Left ventricle myocardium inferior (tissue), 1 donor: ENCODE data around the gene CDK5R1. TPM values are rescaled to one million over a fixed set of nuclear protein-coding genes. Genes with fewer than 3 reads are reported as not detected.
A peak's percentile ranks its signal among the peaks of the same experiment; 100 is the strongest.

Experiments
- DNase-seq: peaks from one replicate; pipeline ENCODE4 v3.0.0-alpha.2; 2020
- H3K27ac ChIP-seq: fragments of 200-600 bp; replicated peaks from 2 replicates; pipeline ENCODE4 v1.8.0; 2021
- H3K27me3 ChIP-seq: fragments of 200-600 bp; 2 replicates; pipeline ENCODE4 v1.8.0; 2021; ENCODE audit warnings: low read depth
- H3K36me3 ChIP-seq: fragments of 200-600 bp; 2 replicates; pipeline ENCODE4 v1.8.0; 2021
- H3K4me1 ChIP-seq: fragments of 200-600 bp; 2 replicates; pipeline ENCODE4 v1.8.0; 2021
- H3K4me3 ChIP-seq: fragments of 200-600 bp; 2 replicates; pipeline ENCODE4 v1.8.0; 2021; ENCODE audit warnings: mild to moderate bottlenecking, moderate library complexity
- H3K9me3 ChIP-seq: fragments of 200-600 bp; replicated peaks from 2 replicates; pipeline ENCODE4 v1.8.0; 2021
- intact Hi-C: fragments of 100-400 bp; cut with micrococcal nuclease; formaldehyde crosslinking; loops from one replicate; pipeline ENCODE4 v1.11.0; 2022
- long read RNA-seq: library from polyadenylated mRNA; unstranded; transcript quantifications from one replicate; pipeline ENCODE4 v2.0.0, GENCODE V29; 2021
- total RNA-seq: library from RNA; stranded (reverse); fragmentation: NEBNext Ultra II Directional; extraction: Animal tissue kit (Norgen Biotek cat#: 25700); gene quantifications from one replicate; pipeline ENCODE4 v1.2.1, GENCODE V29; 2021
- TF ChIP-seq, protein P1 (sequence below): fragments of 200-600 bp; IDR thresholded peaks from 2 replicates; pipeline ENCODE4 v1.8.0; 2021; ENCODE audit warnings: antibody characterized with exemption, mild to moderate bottlenecking, borderline replicate concordance
- donor health status: DM: no; HTN: yes; CAD: no; lungs with severe emphysema.

CDK5R1 gene
- total RNA-seq, result 1.5 TPM
- long read RNA-seq, full-length matches to known transcripts, result 2 of 4 reads
- long read RNA-seq, partial matches to known transcripts, result 0 of 4 reads
- long read RNA-seq, other reads (novel, unspliced or antisense), result 2 of 4 reads

DNA sequence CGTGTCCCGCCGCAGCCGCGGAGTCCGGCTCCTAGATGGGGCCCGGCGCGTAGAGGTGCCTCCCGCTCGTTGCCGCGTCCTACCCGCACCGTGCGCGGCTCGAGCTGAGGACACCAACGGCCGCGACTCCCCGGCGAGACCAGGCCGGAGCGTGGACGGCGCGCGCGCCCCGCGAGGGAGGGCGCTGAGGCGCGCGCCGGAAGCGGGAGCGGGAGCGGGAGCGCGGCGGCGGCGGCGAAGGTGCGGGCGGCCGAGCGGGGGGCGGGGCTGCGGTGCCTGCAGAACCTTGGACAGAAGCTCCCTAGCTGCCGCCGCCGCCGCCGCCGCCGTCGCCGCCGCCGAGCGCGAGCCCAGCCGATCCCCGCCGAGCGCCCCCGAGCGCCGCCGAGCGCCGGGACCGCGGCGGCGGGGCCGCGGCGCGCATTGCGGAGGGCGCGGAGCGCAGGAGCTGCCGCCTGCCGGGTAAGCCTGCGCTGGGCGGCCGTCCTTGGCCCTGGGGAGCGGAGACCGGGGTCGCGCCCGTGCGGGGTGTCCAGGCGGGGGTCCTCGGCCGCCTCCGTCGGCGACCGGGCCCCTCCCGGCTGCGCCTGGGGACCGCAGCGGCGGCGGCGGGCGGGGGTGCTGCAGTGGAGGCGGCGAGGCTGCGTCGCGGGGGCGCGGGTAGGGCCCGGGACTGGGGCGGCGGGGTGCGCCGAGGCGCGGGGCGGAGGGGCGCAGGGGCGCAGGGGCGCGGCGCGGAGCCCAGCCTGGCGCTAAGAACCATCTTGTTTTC is at the start of gene CDK5R1:
TSS of gene CDK5R1 (plus strand) at position 293 of the 772 bp plus-strand sequence. CDS start 628 bp downstream, outside the sequence.
- H3K27me3 ChIP-seq, result no peaks in the 10 kb centered on the region
- TF ChIP-seq, protein P1, sequence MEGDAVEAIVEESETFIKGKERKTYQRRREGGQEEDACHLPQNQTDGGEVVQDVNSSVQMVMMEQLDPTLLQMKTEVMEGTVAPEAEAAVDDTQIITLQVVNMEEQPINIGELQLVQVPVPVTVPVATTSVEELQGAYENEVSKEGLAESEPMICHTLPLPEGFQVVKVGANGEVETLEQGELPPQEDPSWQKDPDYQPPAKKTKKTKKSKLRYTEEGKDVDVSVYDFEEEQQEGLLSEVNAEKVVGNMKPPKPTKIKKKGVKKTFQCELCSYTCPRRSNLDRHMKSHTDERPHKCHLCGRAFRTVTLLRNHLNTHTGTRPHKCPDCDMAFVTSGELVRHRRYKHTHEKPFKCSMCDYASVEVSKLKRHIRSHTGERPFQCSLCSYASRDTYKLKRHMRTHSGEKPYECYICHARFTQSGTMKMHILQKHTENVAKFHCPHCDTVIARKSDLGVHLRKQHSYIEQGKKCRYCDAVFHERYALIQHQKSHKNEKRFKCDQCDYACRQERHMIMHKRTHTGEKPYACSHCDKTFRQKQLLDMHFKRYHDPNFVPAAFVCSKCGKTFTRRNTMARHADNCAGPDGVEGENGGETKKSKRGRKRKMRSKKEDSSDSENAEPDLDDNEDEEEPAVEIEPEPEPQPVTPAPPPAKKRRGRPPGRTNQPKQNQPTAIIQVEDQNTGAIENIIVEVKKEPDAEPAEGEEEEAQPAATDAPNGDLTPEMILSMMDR, result no peak
- peak; percentile 74 for DNase-seq
- peak within 1 kb of the TSS; percentile 69 for H3K4me3 ChIP-seq
- peaks cover 6% of the 10 kb centered on the region for H3K36me3 ChIP-seq
- no peaks in the 10 kb centered on the region for H3K9me3 ChIP-seq
- H3K27ac ChIP-seq, result peak within 1 kb of the TSS; percentile 85
- intact Hi-C loops, result no loop called here
- peaks cover 48% of the 10 kb centered on the region for H3K4me1 ChIP-seq

DNA sequence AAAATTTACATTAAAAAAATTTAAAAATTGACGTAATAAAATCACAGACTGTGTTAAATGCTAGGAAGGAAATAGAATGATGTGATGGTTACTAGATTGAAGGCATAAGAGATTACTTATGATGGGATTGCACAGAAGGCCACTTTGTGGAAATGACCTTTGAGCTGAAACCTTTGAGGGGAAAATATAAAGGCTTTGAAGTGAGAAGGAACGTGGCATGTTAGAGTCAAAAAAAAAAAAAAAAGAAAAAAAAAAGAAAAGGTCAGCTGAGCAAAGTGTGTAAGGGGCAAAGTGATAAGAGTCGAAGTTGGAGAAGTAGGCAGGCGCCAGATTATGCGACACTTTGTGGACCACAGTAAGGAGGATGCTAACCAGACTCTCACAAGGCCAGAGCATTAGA is 46.1 kb upstream of the CDK5R1 start:
- intact Hi-C loops, result no loop called here
- no peak overlapping the region for H3K27ac ChIP-seq
- H3K27me3 ChIP-seq, result no peaks in the 10 kb centered on the region
- no peaks in the 10 kb centered on the region for H3K9me3 ChIP-seq
- TF ChIP-seq, protein P1, result no peak
- no peaks in the 10 kb centered on the region for H3K36me3 ChIP-seq
- H3K4me3 ChIP-seq, result no peak overlapping the region
- no peak for DNase-seq
- peaks cover 21% of the 10 kb centered on the region for H3K4me1 ChIP-seq

DNA sequence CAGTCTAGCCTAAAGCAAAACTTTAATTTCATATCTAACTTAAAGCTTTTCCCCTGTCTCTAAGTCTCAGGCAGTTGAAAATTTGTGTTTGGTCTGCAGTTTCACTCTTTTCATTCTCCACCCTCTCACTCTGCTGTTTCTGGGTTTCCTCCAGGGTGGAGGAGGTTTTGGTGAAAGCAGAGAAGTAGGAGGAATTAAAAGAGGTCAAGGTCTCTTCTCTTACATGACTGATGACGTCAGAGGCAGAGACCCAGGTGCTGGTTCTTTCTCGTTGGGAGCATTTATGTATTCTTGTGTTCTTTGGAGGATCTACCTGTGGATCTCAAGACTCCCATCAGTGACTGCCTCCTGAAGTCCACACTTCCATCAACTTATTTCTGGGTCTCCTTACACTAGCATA is 44.9 kb upstream of the CDK5R1 start:
- Histone ChIP-seq H3K36me3 (peaks cover 2% of the 10 kb centered on the region), H3K27ac (no peak overlapping the region), H3K27me3 (no peaks in the 10 kb centered on the region), H3K4me1 (peaks cover 33% of the 10 kb centered on the region), H3K9me3 (no peaks in the 10 kb centered on the region), H3K4me3 (no peak overlapping the region)
- no peak for DNase-seq
- TF ChIP-seq, protein P1, result no peak
- intact Hi-C loops, result no loop called here

DNA sequence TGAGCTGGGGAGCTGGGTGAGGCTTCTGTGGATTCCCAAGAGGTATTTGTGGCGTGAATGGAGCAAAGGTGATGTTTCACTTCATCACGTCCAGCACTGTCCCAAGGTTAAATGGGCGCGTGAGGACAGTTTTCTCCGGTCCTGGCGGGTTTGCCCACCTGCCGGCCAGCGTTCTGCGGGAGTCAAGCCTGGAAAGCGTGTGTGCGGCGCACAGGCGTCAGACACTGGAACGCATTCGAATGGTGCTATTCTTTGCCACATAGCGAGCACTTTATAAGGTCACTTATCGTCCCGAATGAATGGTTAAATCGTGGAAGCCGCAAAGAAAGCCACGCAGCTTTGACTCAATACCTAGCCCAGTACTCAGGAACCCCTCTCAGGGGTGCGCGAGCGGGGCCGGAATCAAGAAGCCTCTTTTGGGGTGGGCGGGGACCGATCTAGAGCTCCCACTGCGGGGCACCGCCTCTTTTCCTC is 42.9 kb upstream of the CDK5R1 start:
- intact Hi-C loops, result no loop called here
- Histone ChIP-seq H3K4me3 (peak overlapping the region; percentile 99), H3K9me3 (no peaks in the 10 kb centered on the region), H3K4me1 (peaks cover 41% of the 10 kb centered on the region), H3K27me3 (no peaks in the 10 kb centered on the region), H3K36me3 (peaks cover 22% of the 10 kb centered on the region), H3K27ac (no peak overlapping the region)
- DNase-seq, result no peak
- TF ChIP-seq, protein P1, result no peak

DNA sequence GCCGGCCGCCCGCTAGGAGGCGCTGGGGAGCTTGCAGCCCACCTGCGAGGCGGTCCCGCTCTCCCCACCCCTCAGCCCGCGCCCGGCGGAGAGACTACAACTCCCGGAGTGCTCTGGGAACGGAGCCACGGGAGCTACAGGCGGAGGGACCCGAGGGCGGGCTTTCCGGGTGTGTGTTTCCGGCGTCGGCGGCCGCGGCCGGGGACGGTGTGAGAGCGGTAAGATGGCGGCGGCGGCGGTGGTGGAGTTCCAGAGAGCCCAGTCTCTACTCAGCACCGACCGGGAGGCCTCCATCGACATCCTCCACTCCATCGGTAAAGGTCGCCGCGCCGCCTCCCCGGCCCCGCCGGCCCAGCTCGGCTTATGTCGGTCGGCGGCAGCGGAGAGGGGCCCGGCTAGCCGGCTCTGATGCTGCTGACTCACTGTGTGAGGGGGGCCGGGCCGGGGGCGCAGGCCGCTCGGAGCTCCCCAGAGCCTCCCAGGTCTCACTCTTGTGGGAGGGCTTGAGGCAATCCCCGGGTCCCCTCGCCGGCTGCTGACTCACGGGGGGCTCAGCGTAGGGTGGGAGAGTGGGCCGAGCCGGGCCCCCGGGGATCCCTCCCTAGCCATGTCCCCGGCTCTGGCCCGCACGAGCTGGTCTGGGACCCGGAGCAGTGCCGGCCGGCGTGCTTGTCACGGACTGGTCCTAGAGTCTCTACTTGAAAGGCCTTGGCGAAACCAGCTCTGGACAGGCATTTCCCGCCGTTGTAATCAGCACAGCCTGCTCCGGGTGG is 42.3 kb upstream of the CDK5R1 start, which contains the start of gene PSMD11:
TSS of gene PSMD11 (plus strand) at position 210 of the 773 bp plus-strand sequence. CDS start at position 224, 14 bp downstream.
- DNase-seq, result peak; percentile 99
- TF ChIP-seq, protein P1, result peak; percentile 96
- H3K9me3 ChIP-seq, result no peaks in the 10 kb centered on the region

More for the DNA sequence above, 42.3 kb upstream of the CDK5R1 start, which contains the start of gene PSMD11:
- H3K27me3 ChIP-seq, result no peaks in the 10 kb centered on the region
- H3K4me3 ChIP-seq, result peak within 1 kb of the TSS; percentile 99
- H3K27ac ChIP-seq, result peak within 1 kb of the TSS; percentile 86
- peaks cover 46% of the 10 kb centered on the region for H3K4me1 ChIP-seq
- intact Hi-C loops, result no loop called here
- H3K36me3 ChIP-seq, result peaks cover 28% of the 10 kb centered on the region
